ENCODE data around the gene VRK1. TPM values are rescaled to one million over a fixed set of nuclear protein-coding genes. Genes with fewer than 3 reads are reported as not detected.

The VRK1 gene
- total RNA-seq, 2 experiments from 2014 or later = 76.9 to 77.4 TPM

DNA sequence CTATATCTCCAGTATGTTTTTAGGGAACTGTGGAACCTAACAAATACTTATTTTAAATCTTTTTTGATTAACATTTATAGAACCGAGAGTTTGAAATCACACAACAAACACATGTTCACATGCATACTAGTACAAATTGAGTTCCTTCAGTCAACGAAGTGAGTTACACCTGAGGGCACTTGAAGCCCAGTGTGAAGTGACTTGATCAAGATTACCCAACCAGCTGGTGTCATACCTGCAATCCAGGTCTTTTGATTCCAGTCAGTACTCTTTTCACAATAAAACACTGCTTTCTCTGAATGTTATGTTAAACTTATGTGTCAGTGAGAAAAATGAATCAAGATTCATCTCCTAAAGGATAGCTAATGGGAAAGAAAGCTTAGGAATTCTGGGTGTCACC, 35.2 kb downstream of the VRK1 start:
- Mint-ChIP-seq H3K9me3 (peaks cover 22% of the 10 kb centered on the region), H3K4me1 (ENCODE audit: low read depth) (peaks cover 6% of the 10 kb centered on the region), H3K36me3 (peaks cover 37% of the 10 kb centered on the region), H3K27ac (no peak overlapping the region), H3K4me3 (no peak overlapping the region), H3K27me3 (no peaks in the 10 kb centered on the region)
- POLR2A ChIA-PET = no interaction called here
- no peak for DNase-seq
- intact Hi-C loops (cut with micrococcal nuclease) = no loop called here
- CTCF ChIA-PET = interaction anchor here (1.6 kb wide), 1 partner anchor 21 kb away, joined by 5 read pairs; no protein-coding TSS in a partner anchor

DNA sequence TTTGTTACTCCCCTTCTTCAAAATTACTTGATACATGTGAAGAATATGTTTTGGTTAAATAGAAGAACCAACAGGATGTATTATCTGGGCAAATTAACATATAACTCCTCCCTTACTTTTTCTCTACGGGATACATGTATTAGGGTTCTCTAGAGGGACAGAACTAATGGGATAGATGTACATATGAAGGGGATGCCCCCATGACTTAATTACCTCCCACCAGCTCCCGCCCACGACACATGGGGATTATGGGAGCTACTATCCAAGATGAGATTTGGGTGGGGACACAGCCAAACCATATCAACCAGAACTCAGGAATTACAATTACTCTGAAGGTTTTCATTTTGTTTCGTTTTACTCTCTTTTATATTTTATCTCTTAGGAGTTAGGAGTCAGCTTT, 41.3 kb downstream of the VRK1 start:
- no peak overlapping the region for H3K4me3 Mint-ChIP-seq
- DNase-seq = no peak
- intact Hi-C loops (cut with micrococcal nuclease) = no loop called here
- ChIA-PET CTCF (interaction anchor here (1.1 kb wide), 1 partner anchor 15 kb away, joined by 6 read pairs; no protein-coding TSS in a partner anchor), POLR2A (no interaction called here)
- H3K36me3 Mint-ChIP-seq = peaks cover 43% of the 10 kb centered on the region
- no peaks in the 10 kb centered on the region for H3K27me3 Mint-ChIP-seq
- no peaks in the 10 kb centered on the region for H3K9me3 Mint-ChIP-seq
- H3K4me1 Mint-ChIP-seq (ENCODE audit: low read depth) = no peaks in the 10 kb centered on the region
- H3K27ac Mint-ChIP-seq = no peak overlapping the region

GRCh38 chr14:96839251-96839650, 42.1 kb downstream of the VRK1 start:
- intact Hi-C loops (cut with micrococcal nuclease) = no loop called here
- H3K36me3 Mint-ChIP-seq = peaks cover 41% of the 10 kb centered on the region
- H3K4me3 Mint-ChIP-seq = no peak overlapping the region
- ChIA-PET POLR2A (no interaction called here), CTCF (no interaction called here)
- no peaks in the 10 kb centered on the region for H3K27me3 Mint-ChIP-seq
- no peak overlapping the region for H3K27ac Mint-ChIP-seq
- H3K4me1 Mint-ChIP-seq (ENCODE audit: low read depth) = no peaks in the 10 kb centered on the region
- no peak for DNase-seq
- no peaks in the 10 kb centered on the region for H3K9me3 Mint-ChIP-seq

- no peak for DNase-seq
- intact Hi-C loops (cut with micrococcal nuclease) = no loop called here
- POLR2A ChIA-PET = no interaction called here
- Mint-ChIP-seq H3K27me3 (no peaks in the 10 kb centered on the region), H3K9me3 (no peaks in the 10 kb centered on the region), H3K36me3 (peaks cover 40% of the 10 kb centered on the region), H3K27ac (no peak overlapping the region), H3K4me3 (no peak overlapping the region), H3K4me1 (ENCODE audit: low read depth) (no peaks in the 10 kb centered on the region)
- CTCF ChIA-PET = interaction anchor here (3.2 kb wide), 1 partner anchor 10 kb away, joined by 16 read pairs; no protein-coding TSS in a partner anchor
Measured at GRCh38 chr14:96843137-96843536, 46.0 kb downstream of the VRK1 start.

DNA sequence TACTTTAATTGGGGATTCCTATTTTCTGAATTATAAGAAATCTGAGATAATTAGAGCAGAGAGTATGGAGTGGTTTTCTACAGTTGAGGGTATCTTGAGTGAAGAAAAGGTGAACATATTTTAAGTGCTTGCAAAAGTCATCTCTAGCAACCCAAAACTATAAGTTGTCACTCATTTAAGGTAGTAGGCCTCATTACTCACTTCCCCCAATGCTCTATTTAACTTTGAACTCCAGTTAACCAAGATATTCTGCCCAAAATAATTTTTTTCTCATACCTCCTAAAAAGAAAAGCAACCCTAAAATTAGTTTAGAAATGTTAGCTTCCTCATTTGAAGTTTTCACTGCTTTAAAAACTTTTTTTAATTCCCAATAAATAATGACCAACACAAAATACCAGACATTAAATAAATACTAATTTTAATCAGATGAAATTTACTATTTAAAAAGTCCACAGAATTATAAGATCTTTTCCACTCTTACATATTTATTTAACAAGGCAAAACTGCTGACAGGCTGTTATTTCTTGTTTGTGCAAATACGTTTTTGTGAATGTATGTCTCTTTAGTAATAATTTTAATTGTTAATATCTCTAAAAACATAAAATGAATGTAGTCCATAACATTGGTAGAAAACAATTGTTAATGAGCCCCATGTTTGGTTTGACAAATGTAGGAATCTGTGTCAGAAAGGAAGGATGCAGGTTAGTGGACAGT, 47.8 kb downstream of the VRK1 start:
- Mint-ChIP-seq H3K36me3 (peaks cover 35% of the 10 kb centered on the region), H3K27me3 (no peaks in the 10 kb centered on the region), H3K4me1 (ENCODE audit: low read depth) (no peaks in the 10 kb centered on the region), H3K4me3 (no peak overlapping the region), H3K27ac (no peak overlapping the region), H3K9me3 (no peaks in the 10 kb centered on the region)
- CTCF ChIA-PET = interaction anchor here (3.2 kb wide), 1 partner anchor 8 kb away, joined by 16 read pairs; no protein-coding TSS in a partner anchor
- intact Hi-C loops (cut with micrococcal nuclease) = no loop called here
- no peak for DNase-seq
- POLR2A ChIA-PET = no interaction called here

DNA sequence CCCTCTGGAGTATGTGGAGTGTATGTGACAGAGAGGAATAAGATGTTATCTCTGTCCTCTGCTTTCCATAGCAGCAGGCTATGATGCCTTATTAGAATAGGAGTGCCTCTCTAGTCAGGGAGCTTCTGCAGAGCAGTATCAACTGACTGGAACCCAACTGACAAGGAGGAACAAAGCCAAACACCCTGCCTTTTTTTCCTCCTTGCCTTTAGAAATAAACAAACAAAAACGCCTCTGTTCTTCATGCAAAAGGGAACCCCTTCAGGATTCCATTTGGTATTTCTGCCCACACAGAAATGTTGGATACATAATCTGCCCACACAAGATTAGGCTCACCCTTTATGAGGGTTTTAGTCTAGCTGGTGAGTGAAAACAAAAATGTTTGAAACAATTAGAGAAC, 50.3 kb downstream of the VRK1 start:
- intact Hi-C loops (cut with micrococcal nuclease) = no loop called here
- CTCF ChIA-PET = no interaction called here
- no peak overlapping the region for H3K27ac Mint-ChIP-seq
- peaks cover 26% of the 10 kb centered on the region for H3K36me3 Mint-ChIP-seq
- no peak for DNase-seq
- H3K4me3 Mint-ChIP-seq = no peak overlapping the region
- no peaks in the 10 kb centered on the region for H3K27me3 Mint-ChIP-seq
- H3K9me3 Mint-ChIP-seq = no peaks in the 10 kb centered on the region
- peaks cover 13% of the 10 kb centered on the region for H3K4me1 Mint-ChIP-seq (ENCODE audit: low read depth)
- POLR2A ChIA-PET = no interaction called here

DNA sequence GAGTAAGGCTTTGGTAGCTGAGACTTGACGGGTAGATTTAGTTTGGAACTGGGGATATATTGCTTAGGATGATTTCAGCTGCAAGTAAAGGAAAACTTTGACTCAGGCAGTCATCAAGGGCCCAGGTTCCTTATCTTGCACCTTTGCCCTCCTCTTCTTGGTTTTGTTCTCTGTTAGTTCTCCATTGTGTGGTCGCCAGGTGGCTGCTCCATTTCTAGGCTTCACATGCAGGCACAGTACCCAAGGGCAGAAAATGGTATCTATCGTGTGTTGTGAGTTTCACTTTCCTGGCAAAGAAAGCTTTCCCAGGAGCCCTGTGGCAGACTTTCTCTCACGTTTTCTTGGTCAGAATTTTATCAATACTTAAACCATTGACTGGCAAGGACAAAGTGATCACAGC, 50.8 kb downstream of the VRK1 start:
- ChIA-PET POLR2A (no interaction called here), CTCF (no interaction called here)
- intact Hi-C loops (cut with micrococcal nuclease) = no loop called here
- peaks cover 17% of the 10 kb centered on the region for H3K4me1 Mint-ChIP-seq (ENCODE audit: low read depth)
- DNase-seq = no peak
- no peak overlapping the region for H3K4me3 Mint-ChIP-seq
- H3K9me3 Mint-ChIP-seq = no peaks in the 10 kb centered on the region
- no peaks in the 10 kb centered on the region for H3K27me3 Mint-ChIP-seq
- H3K27ac Mint-ChIP-seq = no peak overlapping the region
- H3K36me3 Mint-ChIP-seq = peaks cover 24% of the 10 kb centered on the region

- POLR2A ChIA-PET = no interaction called here
- H3K4me1 Mint-ChIP-seq (ENCODE audit: low read depth) = peaks cover 17% of the 10 kb centered on the region
- H3K27ac Mint-ChIP-seq = no peak overlapping the region
- peaks cover 27% of the 10 kb centered on the region for H3K36me3 Mint-ChIP-seq
- CTCF ChIA-PET = no interaction called here
- H3K27me3 Mint-ChIP-seq = no peaks in the 10 kb centered on the region
- no peaks in the 10 kb centered on the region for H3K9me3 Mint-ChIP-seq
- no peak for DNase-seq
- H3K4me3 Mint-ChIP-seq = no peak overlapping the region
- intact Hi-C loops (cut with micrococcal nuclease) = no loop called here
Measured at GRCh38 chr14:96849733-96850132, 52.6 kb downstream of the VRK1 start.

DNA sequence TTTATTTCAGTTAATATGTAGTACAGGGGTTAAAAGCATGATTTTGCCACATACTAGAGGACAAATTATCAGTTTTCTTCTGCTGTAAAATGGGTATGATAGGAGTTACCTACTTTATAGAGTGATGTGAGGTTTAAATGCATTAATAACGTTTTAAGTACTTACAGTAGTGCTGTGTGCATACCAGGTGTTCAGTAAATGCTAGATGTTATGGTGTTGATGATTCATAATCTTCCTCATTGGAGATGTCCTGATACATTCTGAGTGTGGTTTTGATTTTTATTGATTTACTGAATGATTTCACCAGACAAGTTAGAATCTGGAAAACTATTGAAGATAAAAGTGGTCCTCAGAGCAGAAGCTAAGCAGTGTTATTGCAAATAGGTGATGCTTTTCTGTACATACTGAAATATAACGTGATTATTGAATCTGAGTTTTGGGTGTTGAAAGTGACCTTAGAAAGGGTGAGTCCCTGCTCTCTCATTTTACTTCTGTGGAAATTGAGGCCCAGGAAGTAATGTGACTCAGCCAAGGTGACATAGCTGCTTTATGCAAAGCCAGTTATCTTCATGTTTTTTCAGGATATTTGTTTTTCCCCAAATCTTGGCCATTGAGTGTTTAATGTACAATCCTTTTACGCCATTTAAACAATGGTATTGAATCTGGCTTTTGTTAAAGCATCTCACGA, 54.7 kb downstream of the VRK1 start:
- no peak for DNase-seq
- peaks cover 29% of the 10 kb centered on the region for H3K36me3 Mint-ChIP-seq
- POLR2A ChIA-PET = no interaction called here
- intact Hi-C loops (cut with micrococcal nuclease) = loop anchor here (2.0 kb wide), 1 partner anchor 55 kb away; the partner anchor contains the start of gene VRK1
- peaks cover 17% of the 10 kb centered on the region for H3K4me1 Mint-ChIP-seq (ENCODE audit: low read depth)
- H3K4me3 Mint-ChIP-seq = no peak overlapping the region
- H3K27ac Mint-ChIP-seq = peak overlapping the region; percentile 16
- no peaks in the 10 kb centered on the region for H3K27me3 Mint-ChIP-seq
- H3K9me3 Mint-ChIP-seq = no peaks in the 10 kb centered on the region
- CTCF ChIA-PET = interaction anchor here (1.0 to 2.5 kb wide), 6 partner anchors 8 to 106 kb away, joined by 3 to 16 read pairs (median 7); partner anchors contain the start of gene VRK1

DNA sequence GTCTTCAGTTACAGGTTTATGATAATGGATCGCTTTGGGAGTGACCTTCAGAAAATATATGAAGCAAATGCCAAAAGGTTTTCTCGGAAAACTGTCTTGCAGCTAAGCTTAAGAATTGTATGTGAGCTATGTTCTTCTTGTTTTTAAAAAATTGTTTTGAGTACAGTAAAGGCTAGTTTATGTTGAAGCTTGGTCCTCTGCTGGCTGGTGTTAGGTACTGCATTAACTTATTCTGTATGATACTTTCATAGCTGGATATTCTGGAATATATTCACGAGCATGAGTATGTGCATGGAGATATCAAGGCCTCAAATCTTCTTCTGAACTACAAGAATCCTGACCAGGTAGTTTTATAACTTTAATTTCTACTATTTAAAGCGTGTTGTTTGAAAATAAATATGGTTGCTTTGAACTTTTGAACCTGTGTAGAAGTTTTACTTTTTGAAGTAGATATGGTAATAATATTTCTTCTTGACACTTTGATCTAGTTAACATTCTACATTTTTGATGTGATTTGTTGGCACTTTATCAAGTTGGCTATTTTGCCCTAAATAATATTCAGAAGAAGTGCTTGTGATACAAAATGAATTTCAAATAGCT, 55.7 kb downstream of the VRK1 start:
- intact Hi-C loops (cut with micrococcal nuclease) = loop anchor here (2.0 kb wide), 1 partner anchor 56 kb away; the partner anchor contains the start of gene VRK1
- H3K9me3 Mint-ChIP-seq = no peaks in the 10 kb centered on the region
- peaks cover 34% of the 10 kb centered on the region for H3K36me3 Mint-ChIP-seq
- DNase-seq = no peak
- peaks cover 17% of the 10 kb centered on the region for H3K4me1 Mint-ChIP-seq (ENCODE audit: low read depth)
- ChIA-PET CTCF (interaction anchor here (0.7 to 2.5 kb wide), 16 partner anchors 8 to 327 kb away, joined by 3 to 16 read pairs (median 6); partner anchors contain the start of gene VRK1), POLR2A (no interaction called here)
- H3K27ac Mint-ChIP-seq = no peak overlapping the region
- no peaks in the 10 kb centered on the region for H3K27me3 Mint-ChIP-seq
- H3K4me3 Mint-ChIP-seq = no peak overlapping the region

- Mint-ChIP-seq H3K27me3 (no peaks in the 10 kb centered on the region), H3K4me1 (ENCODE audit: low read depth) (no peaks in the 10 kb centered on the region), H3K27ac (no peak overlapping the region), H3K4me3 (no peak overlapping the region), H3K36me3 (peaks cover 39% of the 10 kb centered on the region), H3K9me3 (no peaks in the 10 kb centered on the region)
- DNase-seq = no peak
- CTCF ChIA-PET = no interaction called here
- POLR2A ChIA-PET = no interaction called here
- intact Hi-C loops (cut with micrococcal nuclease) = no loop called here
Measured at GRCh38 chr14:96858643-96859042, 61.5 kb downstream of the VRK1 start.

- no peaks in the 10 kb centered on the region for H3K27me3 Mint-ChIP-seq
- ChIA-PET CTCF (interaction anchor here (1.8 kb wide), 1 partner anchor 9 kb away, joined by 8 read pairs; no protein-coding TSS in a partner anchor), POLR2A (no interaction called here)
- H3K27ac Mint-ChIP-seq = no peak overlapping the region
- H3K36me3 Mint-ChIP-seq = peaks cover 54% of the 10 kb centered on the region
- no peak overlapping the region for H3K4me3 Mint-ChIP-seq
- H3K4me1 Mint-ChIP-seq (ENCODE audit: low read depth) = no peaks in the 10 kb centered on the region
- intact Hi-C loops (cut with micrococcal nuclease) = no loop called here
- DNase-seq = no peak
- H3K9me3 Mint-ChIP-seq = no peaks in the 10 kb centered on the region
Measured at GRCh38 chr14:96861568-96862310, 64.6 kb downstream of the VRK1 start.
